Motor neuron (in vitro differentiated cells): ENCODE measurements around the gene CTPS2. TPM values are rescaled to one million over a fixed set of nuclear protein-coding genes. Genes with fewer than 3 reads are reported as not detected.
A peak's percentile ranks its signal among the peaks of the same experiment; 100 is the strongest.
"Not testable (repeated sequence)": the region's sequence is repeated elsewhere in the genome, so short reads cannot be mapped to it uniquely, and the experiment has no call there.

ENCODE experiments used
- ATAC-seq, 8 experiments: fragments of 200-7000 bp; cut with Tn5 transposase; replicated peaks in 6 of 8; 2 replicates each; pipeline ENCODE4 v1.8.0; 2021; ENCODE audit warnings: mild to moderate bottlenecking in 8 of 8, moderate library complexity in 8 of 8
- H3K27ac ChIP-seq, 2 donors: fragments of 250-450 bp; sonication (Bioruptor Pico); 2 replicates each; pipeline ENCODE4 v1.9.0; 2021; ENCODE audit warnings: antibody characterized with exemption in 2 of 2, mild to moderate bottlenecking in 2 of 2, moderate library complexity in 1 of 2
- H3K4me1 ChIP-seq, 2 donors: fragments of 250-450 bp; sonication (Bioruptor Pico); replicated peaks in 1 of 2; 2 replicates each; pipeline ENCODE4 v1.6.1; 2021; ENCODE audit warnings: antibody characterized with exemption in 2 of 2, mild to moderate bottlenecking in 2 of 2, moderate library complexity in 1 of 2
- H3K4me3 ChIP-seq, 5 donors: fragments of 250-450 bp; sonication (Bioruptor Pico); 2 replicates each; pipeline ENCODE4 v1.9.0; 2021; ENCODE audit warnings: antibody characterized with exemption in 5 of 5, mild to moderate bottlenecking in 5 of 5, moderate library complexity in 4 of 5
- WGBS, 10 experiments: fragments of 450-650 bp; shearing (Covaris generic); methylation state at CpG; one replicate each; pipeline ENCODE4 v1.0.0; 2022; 5-methylcytosine and 5-hydroxymethylcytosine counted together
- in situ Hi-C, 9 experiments: fragments of 400-800 bp; cut with MboI; loops; one replicate each; pipeline ENCODE4 v1.15.0; 2021; ENCODE audit warnings: low sequenced_read_pairs in 9 of 9, low pct_unique_long_range_greater_than_20kb in 2 of 9; ENCODE audit not compliant: unreplicated experiment in 9 of 9
- total RNA-seq, 8 experiments: library from RNA; unstranded; fragments of 300-600 nt; gene quantifications; 2 replicates each; pipeline versions ENCODE4 v1.2.3 to v1.2.4, GENCODE V29; 2022

The CTPS2 gene
- total RNA-seq, 8 experiments from 2014 or later, result 5.2 to 40.6 (median 20.9) TPM

GRCh38 chrX:16643176-16643575 lies 69.3 kb downstream of the CTPS2 start:
- Histone ChIP-seq H3K4me1 (no peaks in the 10 kb centered on the region), H3K27ac (no peak overlapping the region), H3K4me3 (no peak overlapping the region)
- in situ Hi-C loops, result no loop called here
- ATAC-seq, result peak in 1 of 8 experiments; percentile 56
- WGBS, 10 experiments, result 0 to 100% (median 71%) methylated on average over 1 to 4 of the region's 5 CpGs; no CpG with 5 or more reads in 4 of the 10 experiments

DNA sequence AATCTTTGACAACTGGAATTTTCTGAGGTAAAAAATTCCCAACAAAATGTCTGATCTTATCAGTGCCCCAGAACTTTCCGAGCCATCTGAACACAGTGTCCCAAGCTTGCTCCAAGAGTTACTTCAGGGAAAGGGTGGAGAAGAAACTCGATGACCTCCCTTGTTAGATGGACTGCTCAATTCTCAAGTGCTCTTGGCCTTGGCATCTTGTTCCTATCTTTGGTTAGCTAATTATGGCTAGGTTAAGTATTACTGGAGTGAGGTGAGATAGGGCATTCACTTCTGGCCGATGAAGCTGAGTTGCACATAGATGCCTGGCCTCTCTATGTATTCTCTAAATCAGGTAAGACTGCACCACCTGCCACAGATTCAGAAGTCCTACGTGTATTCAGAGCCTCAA lies 71.6 kb downstream of the CTPS2 start:
- in situ Hi-C loops, result no loop called here
- no peak for ATAC-seq
- H3K27ac ChIP-seq, result no peak overlapping the region
- H3K4me1 ChIP-seq, result no peaks in the 10 kb centered on the region
- H3K4me3 ChIP-seq, result no peak overlapping the region
- WGBS, 10 experiments, result 50 to 100% (median 100%) methylated on average over 1 to 3 of the region's 4 CpGs; no CpG with 5 or more reads in 5 of the 10 experiments

DNA sequence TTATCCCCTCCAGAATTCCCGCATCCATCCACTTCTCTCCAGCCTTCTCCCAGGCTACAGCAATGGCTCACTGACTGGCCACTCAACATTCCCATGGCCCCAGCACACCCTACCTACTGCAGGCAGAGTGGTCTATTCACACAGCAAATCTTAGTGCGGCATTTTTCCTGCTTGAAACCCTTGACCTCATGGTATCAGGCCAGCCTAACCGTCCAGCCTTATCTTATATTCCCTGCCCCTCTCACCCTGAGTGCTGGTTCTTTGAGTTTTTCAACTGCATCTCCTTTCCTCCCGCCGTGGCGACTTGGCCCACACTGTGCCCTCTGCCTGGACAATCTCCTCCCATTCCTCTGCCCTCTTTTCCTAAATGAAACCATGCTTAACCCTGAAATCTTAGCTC lies 72.5 kb downstream of the CTPS2 start:
- Histone ChIP-seq H3K27ac (no peak overlapping the region), H3K4me1 (no peaks in the 10 kb centered on the region), H3K4me3 (no peak overlapping the region)
- no peak for ATAC-seq
- in situ Hi-C loops, result no loop called here
- WGBS, 10 experiments, result 55 to 100% (median 98%) methylated on average over 1 to 5 of the region's 6 CpGs; no CpG with 5 or more reads in 4 of the 10 experiments

GRCh38 chrX:16638533-16638932 lies 73.9 kb downstream of the CTPS2 start:
- no peaks in the 10 kb centered on the region for H3K4me1 ChIP-seq
- ATAC-seq, result no peak
- no peak overlapping the region for H3K27ac ChIP-seq
- in situ Hi-C loops, result no loop called here
- WGBS, 10 experiments, result 93 to 100% (median 100%) methylated on average over 2 to 4 of the region's 7 CpGs; no CpG with 5 or more reads in 7 of the 10 experiments
- no peak overlapping the region for H3K4me3 ChIP-seq

DNA sequence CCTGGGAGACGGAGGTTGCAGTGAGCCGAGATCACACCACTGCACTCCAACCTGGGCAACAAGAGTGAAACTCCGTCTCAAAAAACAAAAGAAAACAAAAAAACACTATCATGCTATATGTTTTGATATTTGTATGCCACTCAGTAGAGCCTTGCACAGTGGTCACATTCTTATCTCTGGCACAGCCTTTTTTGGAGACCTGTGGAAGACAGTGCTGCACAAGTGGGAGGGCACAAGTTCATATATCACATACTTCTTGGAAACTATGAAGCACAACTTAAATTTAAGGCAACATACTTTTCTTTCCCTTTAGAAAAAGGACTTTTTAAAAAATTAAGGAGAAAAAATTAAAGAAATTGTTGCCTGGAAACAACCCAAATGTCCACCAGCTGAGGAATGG lies 76.9 kb downstream of the CTPS2 start:
- in situ Hi-C loops, result no loop called here
- H3K27ac ChIP-seq, result no peak overlapping the region
- no peak for ATAC-seq
- H3K4me1 ChIP-seq, result no peaks in the 10 kb centered on the region
- no peak overlapping the region for H3K4me3 ChIP-seq
- 94 to 100% (median 100%) methylated on average over 1 to 2 of the region's 3 CpGs; no CpG with 5 or more reads in 7 of the 10 experiments for WGBS, 10 experiments

DNA sequence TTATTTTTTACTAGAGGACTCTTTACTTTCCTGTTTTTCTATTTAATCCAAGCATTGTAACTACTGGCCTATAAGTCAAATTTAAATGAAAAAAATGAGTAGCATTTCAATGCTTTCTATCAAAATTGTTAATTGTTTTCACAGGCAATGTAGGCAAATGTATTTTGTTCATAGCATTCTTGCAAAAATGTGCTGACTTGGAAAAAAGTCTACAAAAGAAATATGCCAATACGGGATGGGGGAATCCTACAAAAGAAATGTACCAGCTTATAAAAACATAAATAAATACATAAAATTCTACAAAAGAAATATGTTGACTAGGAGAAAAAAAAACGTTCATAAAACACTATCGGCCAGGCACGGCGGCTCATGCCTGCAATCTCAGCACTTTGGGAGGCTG lies 77.4 kb downstream of the CTPS2 start:
- H3K4me3 ChIP-seq, result no peak overlapping the region
- H3K27ac ChIP-seq, result no peak overlapping the region
- in situ Hi-C loops, result no loop called here
- ATAC-seq, result no peak
- WGBS, 10 experiments, result 0 to 100% (median 90%) methylated on average over 1 to 5 of the region's 5 CpGs; no CpG with 5 or more reads in 1 of the 10 experiments
- H3K4me1 ChIP-seq, result no peaks in the 10 kb centered on the region

DNA sequence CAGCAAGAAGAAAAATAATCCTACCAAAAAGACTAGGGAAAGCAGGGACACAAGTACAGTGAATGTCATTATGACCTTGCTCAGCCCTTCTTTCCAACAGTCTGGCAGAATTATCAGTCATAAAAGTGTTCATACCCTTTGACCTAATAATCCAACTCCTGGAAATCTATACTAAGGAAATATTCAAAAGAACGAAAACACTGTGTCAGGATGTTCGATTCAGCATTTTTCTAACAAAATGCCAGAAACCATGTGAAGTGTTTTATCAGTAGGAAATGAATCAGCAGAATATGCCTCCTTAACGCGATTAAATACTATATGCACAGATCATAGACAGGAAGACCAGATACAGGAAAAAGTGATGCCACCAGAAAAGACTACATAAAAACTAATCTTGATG lies 78.7 kb downstream of the CTPS2 start:
- no peak overlapping the region for H3K27ac ChIP-seq
- no peak for ATAC-seq
- 0 to 92% (median 40%) methylated on average over 3 to 4 of the region's 4 CpGs; no CpG with 5 or more reads in 5 of the 10 experiments for WGBS, 10 experiments

DNA sequence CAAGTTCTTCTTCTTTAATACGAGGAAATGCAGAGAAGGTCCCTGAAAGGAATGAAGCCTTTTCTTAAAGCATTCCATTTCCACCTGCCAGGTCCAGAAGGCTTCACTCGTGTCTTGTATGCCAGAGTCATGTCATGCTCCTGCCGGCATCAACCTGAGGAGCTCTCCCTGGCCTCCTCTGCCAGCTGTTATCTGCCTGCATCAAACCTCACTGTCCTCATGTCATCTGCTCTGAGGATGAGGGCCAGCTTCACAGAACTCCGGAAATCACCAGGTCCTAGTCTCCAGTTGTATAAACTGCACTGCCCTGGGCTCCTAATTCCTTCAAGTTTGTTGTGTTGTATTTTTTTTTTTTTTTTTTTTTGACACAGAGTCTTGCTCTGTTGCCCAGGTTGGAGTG lies 82.6 kb downstream of the CTPS2 start:
- H3K27ac ChIP-seq, result no peak overlapping the region
- ATAC-seq, result no peak
- 15 to 72% (median 40%) methylated on average over 1 to 4 of the region's 4 CpGs; no CpG with 5 or more reads in 7 of the 10 experiments for WGBS, 10 experiments

More for the DNA sequence above, 78.7 kb downstream of the CTPS2 start:
- peaks cover 4 to 5% of the 10 kb centered on the region in 2 donors for H3K4me1 ChIP-seq
- in situ Hi-C loops, result no loop called here
- H3K4me3 ChIP-seq, result no peak overlapping the region

DNA sequence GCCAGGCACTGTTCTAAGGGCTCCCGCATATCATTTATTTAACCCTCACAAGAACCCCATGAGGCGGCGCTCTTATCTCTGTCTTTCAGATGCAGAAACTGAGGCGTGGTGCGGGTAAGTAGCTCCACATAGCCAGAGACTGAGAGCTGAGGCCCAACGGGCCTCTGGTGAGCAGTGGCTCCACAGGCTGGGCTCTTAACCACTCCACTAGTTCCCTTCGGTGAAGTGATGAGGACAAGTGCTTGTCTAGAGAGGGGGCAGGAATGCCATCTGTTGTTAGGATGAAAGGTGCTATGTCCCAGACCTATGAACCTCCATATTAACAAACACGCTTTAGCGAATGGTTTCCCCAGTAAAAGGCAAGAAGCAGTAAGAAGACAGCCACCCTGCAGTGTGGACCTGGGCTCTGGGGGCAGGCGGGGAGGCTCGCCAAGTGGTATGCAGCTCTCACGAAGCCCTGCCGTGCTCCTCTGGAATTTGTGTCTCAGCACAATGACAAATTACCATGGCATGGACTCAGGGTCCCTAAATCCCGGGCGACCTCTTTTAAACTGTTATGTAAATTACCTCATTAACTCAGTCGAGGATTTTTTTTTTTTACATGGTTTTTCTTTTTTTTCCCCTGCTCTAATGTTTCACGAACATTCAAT lies 83.4 kb downstream of the CTPS2 start:
- 0 to 90% (median 21%) methylated on average over 1 to 14 of the region's 17 CpGs; no CpG with 5 or more reads in 1 of the 10 experiments for WGBS, 10 experiments
- H3K4me1 ChIP-seq, result peaks cover 4 to 5% of the 10 kb centered on the region in 2 donors
- in situ Hi-C loops, result no loop called here
- no peak overlapping the region for H3K4me3 ChIP-seq
- H3K27ac ChIP-seq, result no peak overlapping the region
- ATAC-seq, result peak in 2 of 8 experiments; percentile 20 to 39

More for the DNA sequence above, 82.6 kb downstream of the CTPS2 start:
- in situ Hi-C loops, result no loop called here
- H3K4me1 ChIP-seq, result peaks cover 4 to 5% of the 10 kb centered on the region in 2 donors
- no peak overlapping the region for H3K4me3 ChIP-seq

DNA sequence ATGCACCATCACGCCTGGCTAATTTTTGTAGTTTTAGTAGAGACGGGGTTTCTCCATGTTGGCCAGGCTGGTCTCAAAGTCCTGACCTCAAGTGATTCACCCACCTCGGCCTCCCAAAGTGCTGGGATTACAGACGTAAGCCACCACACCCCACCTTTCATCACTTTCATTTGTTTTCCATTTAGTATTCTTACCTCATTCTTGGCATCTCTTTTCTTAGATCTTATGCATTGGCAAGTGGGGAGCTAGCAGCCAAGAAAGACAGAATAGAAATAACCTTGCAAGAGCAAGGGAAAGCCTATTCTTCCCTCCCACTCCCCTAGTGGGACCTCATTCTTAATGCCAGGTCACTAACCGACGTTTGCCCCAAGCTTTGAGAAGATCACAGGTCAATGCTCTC lies 84.0 kb downstream of the CTPS2 start:
- in situ Hi-C loops, H3K4me3 ChIP-seq, H3K4me1 ChIP-seq, H3K27ac ChIP-seq: not testable (repeated sequence)
- 20 to 100% (median 72%) methylated on average over 1 to 6 of the region's 6 CpGs; no CpG with 5 or more reads in 3 of the 10 experiments for WGBS, 10 experiments
- peak in 3 of 8 experiments; percentile 61 to 96 (median 88) for ATAC-seq

GRCh38 chrX:16619024-16619423 lies 93.4 kb downstream of the CTPS2 start:
- no peak overlapping the region for H3K27ac ChIP-seq
- H3K4me3 ChIP-seq, result no peak overlapping the region
- in situ Hi-C loops, result no loop called here
- ATAC-seq, result no peak
- WGBS, 10 experiments, result 85 to 100% methylated on average over 1 to 2 of the region's 2 CpGs; no CpG with 5 or more reads in 8 of the 10 experiments
- no peaks in the 10 kb centered on the region for H3K4me1 ChIP-seq

- H3K4me3 ChIP-seq, result no peak overlapping the region
- no peak for ATAC-seq
- H3K27ac ChIP-seq, result no peak overlapping the region
- H3K4me1 ChIP-seq, result no peaks in the 10 kb centered on the region
- in situ Hi-C loops, result no loop called here
- 20 to 100% (median 86%) methylated on average over 1 of the region's 1 CpG; no CpG with 5 or more reads in 6 of the 10 experiments for WGBS, 10 experiments
Measured at GRCh38 chrX:16618422-16618821, 94.0 kb downstream of the CTPS2 start.

GRCh38 chrX:16617382-16617781 lies 95.1 kb downstream of the CTPS2 start:
- Histone ChIP-seq H3K27ac (no peak overlapping the region), H3K4me1 (no peaks in the 10 kb centered on the region), H3K4me3 (no peak overlapping the region)
- 80 to 100% methylated on average over 1 of the region's 1 CpG; no CpG with 5 or more reads in 8 of the 10 experiments for WGBS, 10 experiments
- in situ Hi-C loops, result no loop called here
- no peak for ATAC-seq
